A673 (cell line): ENCODE results near the gene MAN1B1. TPM values are rescaled to one million over a fixed set of nuclear protein-coding genes. Genes with fewer than 3 reads are reported as not detected.

Source experiments
- BruUV-seq: library from RNA; stranded (reverse); fragments of 400-500 nt; replicated peaks from 2 replicates; lab custom pipeline; 2021; lab: Mats Ljungman, UMichigan
- CTCF ChIA-PET: fragments of 300-600 bp; sonication (Branson Sonifier 250); formaldehyde crosslinking; loops from one replicate; lab custom pipeline; 2022; ENCODE audit warnings: antibody characterized with exemption; lab: Charles Lee
- POLR2A ChIA-PET: fragments of 300-600 bp; sonication (Branson Sonifier 250); formaldehyde crosslinking; loops from one replicate; lab custom pipeline; 2022; ENCODE audit warnings: antibody characterized with exemption; ENCODE audit not compliant: low non-redundant PET; lab: Charles Lee
- DNase-seq: peaks from one replicate; pipeline ENCODE4 v3.0.0-alpha.2; 2015; ENCODE audit warnings: low spot score
- H3K27ac ChIP-seq: fragments of 200-600 bp; sonication (generic); 2 replicates; pipeline ENCODE4 v1.5.1; 2016; ENCODE audit warnings: mixed run types, low read depth, mild to moderate bottlenecking, mixed read lengths, antibody characterized with exemption, low read length; ENCODE audit not compliant: poor library complexity, severe bottlenecking
- H3K27me3 ChIP-seq: fragments of 200-600 bp; sonication (generic); replicated peaks from 2 replicates; pipeline ENCODE4 v1.6.1; 2017; ENCODE audit warnings: mixed run types, low read depth, mild to moderate bottlenecking, mixed read lengths, antibody characterized with exemption, low read length; ENCODE audit not compliant: insufficient read depth, poor library complexity
- H3K36me3 ChIP-seq: fragments of 200-600 bp; sonication (generic); 2 replicates; pipeline ENCODE4 v1.6.1; 2016; ENCODE audit warnings: mixed run types, mild to moderate bottlenecking, mixed read lengths, antibody characterized with exemption, low read length; ENCODE audit not compliant: insufficient read depth, poor library complexity, severe bottlenecking
- H3K4me1 ChIP-seq: fragments of 200-600 bp; sonication (generic); 2 replicates; pipeline ENCODE4 v1.6.1; 2017; ENCODE audit warnings: mixed run types, mild to moderate bottlenecking, mixed read lengths, antibody characterized with exemption, low read length; ENCODE audit not compliant: insufficient read depth, poor library complexity, severe bottlenecking
- H3K4me3 ChIP-seq: fragments of 200-600 bp; sonication (generic); 2 replicates; pipeline ENCODE4 v1.5.1; 2016; ENCODE audit warnings: low read depth, mixed run types, mild to moderate bottlenecking, mixed read lengths, low read length; ENCODE audit not compliant: poor library complexity, severe bottlenecking
- H3K9me3 ChIP-seq: fragments of 200-600 bp; sonication (generic); 2 replicates; pipeline ENCODE4 v1.6.1; 2016; ENCODE audit warnings: mixed run types, low read depth, mild to moderate bottlenecking, mixed read lengths, antibody characterized with exemption, low read length; ENCODE audit not compliant: poor library complexity, severe bottlenecking
- EZH2 ChIP-seq: fragments of 200-600 bp; sonication (generic); IDR thresholded peaks from 2 replicates; pipeline ENCODE4 v1.6.1; 2017; ENCODE audit warnings: borderline replicate concordance, low read depth, mild to moderate bottlenecking, mixed read lengths, antibody characterized with exemption, low read length; ENCODE audit not compliant: poor library complexity, severe bottlenecking
- intact Hi-C: fragments of 100-400 bp; cut with micrococcal nuclease; formaldehyde crosslinking; loops from one replicate; pipeline ENCODE4 v1.10.0; 2022; ENCODE audit not compliant: unreplicated experiment
- total RNA-seq: library from RNA; stranded (reverse); gene quantifications from 2 replicates; pipeline ENCODE4 v1.2.3, GENCODE V29; 2021
- TF ChIP-seq, protein P1 (sequence below): fragments of 300-800, 200-600 bp; sonication (generic); conservative IDR thresholded peaks from 2 replicates; pipeline ENCODE4 v1.5.1; 2017; ENCODE audit warnings: low read depth, mild to moderate bottlenecking, antibody characterized with exemption, low read length, moderate library complexity, mixed read lengths

The MAN1B1 gene
- total RNA-seq, 1 experiment from 2014 or later = 48.6 TPM

DNA sequence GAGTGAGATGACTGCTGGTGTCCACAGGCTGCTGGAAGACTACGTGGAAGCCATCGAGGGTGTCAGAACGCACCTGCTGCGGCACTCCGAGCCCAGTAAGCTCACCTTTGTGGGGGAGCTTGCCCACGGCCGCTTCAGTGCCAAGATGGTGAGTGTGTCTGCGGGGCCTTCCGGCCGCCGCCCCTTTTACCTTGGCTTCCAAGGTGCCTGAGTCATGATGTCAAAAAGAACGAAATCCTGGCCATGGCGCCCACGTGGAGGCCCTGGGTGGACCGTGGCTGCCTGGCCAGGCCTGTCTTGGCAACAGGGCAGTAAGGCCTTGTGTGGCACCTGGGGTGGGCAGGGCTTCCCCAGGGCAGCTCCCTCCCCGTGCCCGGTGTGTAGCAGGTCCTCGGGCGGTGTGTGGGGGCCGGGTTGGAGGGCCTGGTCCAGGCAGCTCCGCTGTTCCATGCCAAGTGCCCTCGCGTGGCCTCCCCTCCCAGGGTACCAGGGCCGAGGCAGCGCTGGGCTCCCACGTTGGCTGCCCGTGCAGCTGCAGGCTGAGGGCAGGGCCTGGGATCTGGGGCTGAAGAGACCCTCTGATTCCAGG, 20.0 kb downstream of the MAN1B1 start:
- H3K27ac ChIP-seq = no peak overlapping the region
- POLR2A ChIA-PET = no interaction called here
- CTCF ChIA-PET = no interaction called here
- DNase-seq = no peak
- H3K4me1 ChIP-seq = no peaks in the 10 kb centered on the region
- H3K4me3 ChIP-seq = no peak overlapping the region
- H3K9me3 ChIP-seq = peaks cover 15% of the 10 kb centered on the region
- no peaks in the 10 kb centered on the region for H3K27me3 ChIP-seq
- TF ChIP-seq, protein P1, sequence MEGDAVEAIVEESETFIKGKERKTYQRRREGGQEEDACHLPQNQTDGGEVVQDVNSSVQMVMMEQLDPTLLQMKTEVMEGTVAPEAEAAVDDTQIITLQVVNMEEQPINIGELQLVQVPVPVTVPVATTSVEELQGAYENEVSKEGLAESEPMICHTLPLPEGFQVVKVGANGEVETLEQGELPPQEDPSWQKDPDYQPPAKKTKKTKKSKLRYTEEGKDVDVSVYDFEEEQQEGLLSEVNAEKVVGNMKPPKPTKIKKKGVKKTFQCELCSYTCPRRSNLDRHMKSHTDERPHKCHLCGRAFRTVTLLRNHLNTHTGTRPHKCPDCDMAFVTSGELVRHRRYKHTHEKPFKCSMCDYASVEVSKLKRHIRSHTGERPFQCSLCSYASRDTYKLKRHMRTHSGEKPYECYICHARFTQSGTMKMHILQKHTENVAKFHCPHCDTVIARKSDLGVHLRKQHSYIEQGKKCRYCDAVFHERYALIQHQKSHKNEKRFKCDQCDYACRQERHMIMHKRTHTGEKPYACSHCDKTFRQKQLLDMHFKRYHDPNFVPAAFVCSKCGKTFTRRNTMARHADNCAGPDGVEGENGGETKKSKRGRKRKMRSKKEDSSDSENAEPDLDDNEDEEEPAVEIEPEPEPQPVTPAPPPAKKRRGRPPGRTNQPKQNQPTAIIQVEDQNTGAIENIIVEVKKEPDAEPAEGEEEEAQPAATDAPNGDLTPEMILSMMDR = no peak
- no peak for TF ChIP-seq EZH2
- no TSS peak for BruUV-seq
- intact Hi-C loops = no loop called here
- peaks cover 47% of the 10 kb centered on the region for H3K36me3 ChIP-seq

DNA sequence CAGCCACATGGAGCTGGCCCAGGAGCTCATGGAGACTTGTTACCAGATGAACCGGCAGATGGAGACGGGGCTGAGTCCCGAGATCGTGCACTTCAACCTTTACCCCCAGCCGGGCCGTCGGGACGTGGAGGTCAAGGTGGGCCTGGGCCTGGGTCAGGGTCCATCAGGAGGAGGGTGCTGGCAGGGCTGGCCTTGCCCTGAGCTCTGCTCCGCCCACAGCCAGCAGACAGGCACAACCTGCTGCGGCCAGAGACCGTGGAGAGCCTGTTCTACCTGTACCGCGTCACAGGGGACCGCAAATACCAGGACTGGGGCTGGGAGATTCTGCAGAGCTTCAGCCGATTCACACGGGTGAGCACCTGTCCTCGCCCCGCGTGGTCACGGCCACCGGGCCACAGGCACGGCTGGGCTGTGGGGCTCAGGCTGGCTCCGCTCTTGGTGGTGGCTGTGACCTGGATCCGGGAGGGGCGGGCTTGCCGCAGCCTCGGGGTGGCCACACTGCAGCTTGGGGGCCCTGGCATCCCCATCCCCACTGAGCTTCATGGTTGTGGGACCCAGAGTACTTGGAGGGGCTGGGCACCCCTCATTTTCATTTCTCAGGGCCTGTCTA, 20.6 kb downstream of the MAN1B1 start:
- POLR2A ChIA-PET = no interaction called here
- peaks cover 46% of the 10 kb centered on the region for H3K36me3 ChIP-seq
- CTCF ChIA-PET = no interaction called here
- DNase-seq = no peak
- H3K4me1 ChIP-seq = no peaks in the 10 kb centered on the region
- intact Hi-C loops = no loop called here
- TF ChIP-seq, protein P1 = no peak
- no peak for TF ChIP-seq EZH2
- BruUV-seq = no TSS peak
- H3K4me3 ChIP-seq = no peak overlapping the region
- H3K27me3 ChIP-seq = no peaks in the 10 kb centered on the region
- no peak overlapping the region for H3K27ac ChIP-seq
- peaks cover 10% of the 10 kb centered on the region for H3K9me3 ChIP-seq

DNA sequence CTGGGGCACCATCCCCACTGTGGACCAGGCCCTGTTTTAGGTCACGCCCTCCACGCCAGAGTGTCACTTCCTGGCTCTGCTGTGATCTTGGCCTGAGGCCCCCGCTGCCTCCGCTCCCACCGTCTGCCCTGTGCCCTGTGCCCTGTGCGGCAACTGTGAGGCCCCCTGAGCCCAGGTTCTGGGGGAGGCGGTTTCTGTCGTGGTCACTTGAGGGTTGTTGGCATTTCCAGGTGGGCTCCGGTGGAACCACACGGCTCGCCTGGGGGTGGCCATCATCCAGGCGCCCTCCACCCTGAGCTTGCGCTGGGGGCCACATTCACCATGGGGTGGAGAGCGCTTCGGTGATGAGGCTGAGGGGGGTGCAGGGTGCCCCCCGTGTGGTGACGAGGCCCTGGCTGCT, 21.2 kb downstream of the MAN1B1 start:
- BruUV-seq = no TSS peak
- Histone ChIP-seq H3K27me3 (no peaks in the 10 kb centered on the region), H3K27ac (no peak overlapping the region), H3K36me3 (peaks cover 46% of the 10 kb centered on the region), H3K9me3 (peaks cover 4% of the 10 kb centered on the region), H3K4me1 (no peaks in the 10 kb centered on the region), H3K4me3 (no peak overlapping the region)
- intact Hi-C loops = no loop called here
- no peak for DNase-seq
- CTCF ChIA-PET = no interaction called here
- TF ChIP-seq EZH2 = no peak
- TF ChIP-seq, protein P1 = no peak
- POLR2A ChIA-PET = no interaction called here
